ENCODE results near the gene GPC5. TPM values are rescaled to one million over a fixed set of nuclear protein-coding genes. Genes with fewer than 3 reads are reported as not detected.
"Not testable (repeated sequence)": the region's sequence is repeated elsewhere in the genome, so short reads cannot be mapped to it uniquely, and the experiment has no call there.

Gene GPC5
- total RNA-seq, 3 donors from 2014 or later: 0.51 to 1.2 TPM; not detected in 1

GRCh38 chr13:92682832-92683517 lies 1284.6 kb downstream of the GPC5 start:
- no peaks in the 10 kb centered on the region for H3K36me3 ChIP-seq (ENCODE audit: low read depth)
- no peaks in the 10 kb centered on the region for H3K9me3 ChIP-seq
- ATAC-seq (no peak), DNase-seq (no peak)
- no peaks in the 10 kb centered on the region for H3K4me1 ChIP-seq (ENCODE audit: low read depth)
- intact Hi-C loops (cut with DNase I, micrococcal nuclease): no loop called here
- TF ChIP-seq CTCF (IDR thresholded peaks at IDR 0.05): no peak
- H3K4me3 ChIP-seq: no peak overlapping the region

- ATAC-seq (no peak), DNase-seq (no peak)
- no peak for TF ChIP-seq CTCF (IDR thresholded peaks at IDR 0.05)
- Histone ChIP-seq H3K4me1 (ENCODE audit: low read depth) (no peaks in the 10 kb centered on the region), H3K9me3 (no peaks in the 10 kb centered on the region), H3K36me3 (ENCODE audit: low read depth) (no peaks in the 10 kb centered on the region), H3K4me3 (no peak overlapping the region)
- intact Hi-C loops (cut with DNase I, micrococcal nuclease): no loop called here
Observed at GRCh38 chr13:92694047-92694446, 1295.6 kb downstream of the GPC5 start.

DNA sequence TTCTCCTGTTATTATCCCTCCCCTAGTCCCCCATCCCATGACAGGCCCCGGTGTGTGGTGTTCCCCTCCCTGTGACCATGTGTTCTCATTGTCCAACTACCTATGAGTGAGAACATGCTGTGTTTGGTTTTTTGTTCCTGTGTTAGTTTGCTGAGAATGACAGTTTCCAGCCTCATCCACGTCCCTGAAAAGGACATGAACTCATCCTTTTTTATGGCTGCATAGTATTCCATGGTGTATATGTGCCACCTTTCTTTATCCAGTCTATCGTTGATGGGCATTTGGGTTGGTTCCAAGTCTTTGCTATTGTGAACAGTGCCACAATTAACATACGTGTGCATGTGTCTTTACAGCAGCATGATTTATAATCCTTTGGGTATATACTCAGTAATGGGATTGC lies 1297.4 kb downstream of the GPC5 start:
- H3K4me1 ChIP-seq (ENCODE audit: low read depth); H3K9me3 ChIP-seq; H3K4me3 ChIP-seq; DNase-seq; ATAC-seq; intact Hi-C loops (cut with DNase I, micrococcal nuclease); H3K36me3 ChIP-seq (ENCODE audit: low read depth): not testable (repeated sequence)

DNA sequence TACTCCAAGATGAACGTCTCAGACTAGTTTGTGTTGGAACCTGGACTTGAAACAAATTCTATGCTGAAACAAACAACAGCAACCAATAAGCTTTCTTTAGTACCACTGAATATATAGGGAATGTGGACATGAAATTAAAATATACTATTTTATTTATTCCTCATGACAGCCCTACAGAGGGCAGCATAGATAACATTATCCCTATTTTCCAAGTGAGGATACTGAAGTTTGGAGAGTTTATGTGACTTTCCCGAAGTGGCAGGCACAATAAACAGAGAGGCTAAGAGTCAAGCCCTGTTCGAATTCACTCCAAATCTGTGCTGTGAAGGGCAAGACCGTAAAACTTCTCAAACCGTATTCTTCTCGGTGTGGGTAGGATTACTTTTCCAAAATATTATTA lies 1318.3 kb downstream of the GPC5 start:
- TF ChIP-seq CTCF (IDR thresholded peaks at IDR 0.05): no peak
- Histone ChIP-seq H3K36me3 (ENCODE audit: low read depth) (no peaks in the 10 kb centered on the region), H3K9me3 (no peaks in the 10 kb centered on the region), H3K4me3 (no peak overlapping the region), H3K4me1 (ENCODE audit: low read depth) (no peaks in the 10 kb centered on the region)
- intact Hi-C loops (cut with DNase I, micrococcal nuclease): no loop called here
- DNase-seq (no peak), ATAC-seq (no peak)

GRCh38 chr13:92717857-92718256 lies 1319.4 kb downstream of the GPC5 start:
- Histone ChIP-seq H3K9me3 (no peaks in the 10 kb centered on the region), H3K36me3 (ENCODE audit: low read depth) (no peaks in the 10 kb centered on the region), H3K4me1 (ENCODE audit: low read depth) (no peaks in the 10 kb centered on the region), H3K4me3 (no peak overlapping the region)
- intact Hi-C loops (cut with DNase I, micrococcal nuclease): no loop called here
- ATAC-seq (no peak), DNase-seq (no peak)
- TF ChIP-seq CTCF (IDR thresholded peaks at IDR 0.05): no peak

- intact Hi-C loops (cut with DNase I, micrococcal nuclease): no loop called here
- Histone ChIP-seq H3K4me1 (ENCODE audit: low read depth) (no peaks in the 10 kb centered on the region), H3K4me3 (no peak overlapping the region), H3K9me3 (no peaks in the 10 kb centered on the region), H3K36me3 (ENCODE audit: low read depth) (no peaks in the 10 kb centered on the region)
- DNase-seq (no peak), ATAC-seq (no peak)
- TF ChIP-seq CTCF (IDR thresholded peaks at IDR 0.05): no peak
Observed at GRCh38 chr13:92719868-92720267, 1321.4 kb downstream of the GPC5 start.

Measured in mucosa of descending colon (tissue), 3 donors.